Tibial nerve (tissue), 4 donors: Measurements from ENCODE around the gene SNAPC2. TPM values are rescaled to one million over a fixed set of nuclear protein-coding genes. Genes with fewer than 3 reads are reported as not detected.

Experiments
- DNase-seq, 2 donors: peaks; one replicate each; pipeline ENCODE4 v3.0.0-alpha.2; 2019; ENCODE audit warnings: low spot score in 2 of 2
- H3K27ac ChIP-seq, 4 donors: fragments of 200-600 bp; sonication (generic) in 3 of 4; one replicate each; pipeline ENCODE4 v1.5.1; 2017 to 2019; ENCODE audit warnings: mild to moderate bottlenecking in 1 of 4
- H3K27me3 ChIP-seq, 2 donors: fragments of 200-600 bp; sonication (generic) in 1 of 2; one replicate each; pipeline versions ENCODE4 v1.5.1 to v1.6.0; 2017 to 2019
- H3K36me3 ChIP-seq, 3 donors: fragments of 200-600 bp; sonication (generic); one replicate each; pipeline ENCODE4 v1.5.1; 2018 to 2019
- H3K4me1 ChIP-seq, 4 donors: fragments of 200-600 bp; sonication (generic) in 3 of 4; one replicate each; pipeline ENCODE4 v1.5.1; 2017 to 2019
- H3K4me3 ChIP-seq, 4 donors: fragments of 200-600 bp; sonication (generic) in 3 of 4; one replicate each; pipeline ENCODE4 v1.5.1; 2017 to 2019; ENCODE audit warnings: mild to moderate bottlenecking in 1 of 4, moderate library complexity in 1 of 4
- H3K9me3 ChIP-seq, 4 donors: fragments of 200-600 bp; sonication (generic) in 3 of 4; one replicate each; pipeline ENCODE4 v1.5.1; 2017 to 2019
- CTCF ChIP-seq, 5 experiments: fragments of 200-600 bp in 3 of 5; fragments of 450-650 bp in 2 of 5; sonication (generic) in 3 of 5; IDR thresholded peaks; one replicate each; pipeline ENCODE4 v1.5.1; 2016 to 2019; ENCODE audit warnings: antibody characterized with exemption in 5 of 5, mild to moderate bottlenecking in 3 of 5, moderate library complexity in 2 of 5
- EP300 ChIP-seq, 2 donors: sonication (generic); formaldehyde crosslinking; IDR thresholded peaks; one replicate each; pipeline ENCODE4 v1.6.1; 2017; ENCODE audit warnings: antibody characterized with exemption in 2 of 2, mild to moderate bottlenecking in 1 of 2
- POLR2A ChIP-seq, 2 donors: fragments of 450-650 bp; IDR thresholded peaks; one replicate each; pipeline ENCODE4 v1.6.1; 2017; ENCODE audit warnings: antibody characterized with exemption in 2 of 2, mild to moderate bottlenecking in 2 of 2, moderate library complexity in 2 of 2
- WGBS, 2 donors: methylation state at CpG; one replicate each; pipeline ENCODE4 v1.1.5; 2018; 5-methylcytosine and 5-hydroxymethylcytosine counted together
- total RNA-seq, 4 donors: library from RNA; depleted of rRNA; stranded (reverse); fragments of >200 nt; gene quantifications; one replicate each; pipeline ENCODE4 v1.1.0, GENCODE V29; 2016

The SNAPC2 gene
- total RNA-seq, 4 donors from 2014 or later, result 11.6 to 26.4 (median 16.1) TPM

- Histone ChIP-seq H3K4me3 (no peak overlapping the region), H3K27ac (no peak overlapping the region), H3K9me3 (no peaks in the 10 kb centered on the region), H3K27me3 (peaks cover 0 to 8% of the 10 kb centered on the region in 2 donors), H3K36me3 (peaks cover 0 to 34% (median 0%) of the 10 kb centered on the region in 3 donors), H3K4me1 (peaks cover 0 to 84% (median 26%) of the 10 kb centered on the region in 4 donors)
- 66 to 72% methylated on average over 19 to 30 of the region's 31 CpGs for WGBS, 2 donors
- TF ChIP-seq CTCF (IDR thresholded peaks at IDR 0.05) (no peak), POLR2A (IDR thresholded peaks at IDR 0.05) (no peak), EP300 (IDR thresholded peaks at IDR 0.05) (no peak)
- DNase-seq, result no peak
These were observed 3.4 kb downstream of the SNAPC2 start for GRCh38 chr19:7923295-7924191.

- H3K4me1 ChIP-seq, result peaks cover 0 to 82% (median 28%) of the 10 kb centered on the region in 4 donors
- H3K9me3 ChIP-seq, result no peaks in the 10 kb centered on the region
- H3K27me3 ChIP-seq, result peaks cover 0 to 1% of the 10 kb centered on the region in 2 donors
- TF ChIP-seq CTCF (IDR thresholded peaks at IDR 0.05), result no peak
- TF ChIP-seq EP300 (IDR thresholded peaks at IDR 0.05), result no peak
- no peak for TF ChIP-seq POLR2A (IDR thresholded peaks at IDR 0.05)
- peaks cover 0 to 34% (median 0%) of the 10 kb centered on the region in 3 donors for H3K36me3 ChIP-seq
- DNase-seq, result no peak
- 68 to 71% methylated on average over 12 of the region's 12 CpGs for WGBS, 2 donors
- no peak overlapping the region for H3K27ac ChIP-seq
- no peak overlapping the region for H3K4me3 ChIP-seq
These were observed 4.1 kb downstream of the SNAPC2 start for GRCh38 chr19:7924241-7924640.

DNA sequence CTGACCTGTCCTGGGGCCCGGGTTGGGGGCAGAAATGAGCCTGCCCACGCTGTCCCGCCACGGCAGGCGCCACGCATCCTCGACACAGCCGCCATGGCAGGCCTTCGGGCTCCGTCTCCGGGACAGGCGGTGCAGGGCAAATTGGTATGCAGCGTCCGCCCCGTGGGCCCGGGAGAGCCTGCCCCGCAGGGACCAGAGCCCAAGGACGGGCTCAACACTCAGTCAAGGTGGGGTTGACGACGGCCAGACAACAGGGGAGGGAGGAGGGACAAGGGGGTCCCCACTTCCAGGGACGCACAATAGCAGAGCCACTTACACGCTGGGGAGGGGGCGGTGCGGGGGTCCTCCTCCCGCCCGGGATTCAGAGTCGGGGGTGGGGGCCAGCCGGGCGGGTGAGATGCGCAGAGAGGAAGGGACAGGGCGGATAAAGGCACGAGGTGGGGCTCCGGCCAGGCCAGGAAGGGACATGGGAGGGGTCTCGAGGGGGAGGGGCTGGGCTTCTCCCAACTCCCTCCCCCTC is 4.6 kb downstream of the SNAPC2 start:
- Histone ChIP-seq H3K9me3 (no peaks in the 10 kb centered on the region), H3K27ac (no peak overlapping the region), H3K4me1 (peaks cover 0 to 82% (median 31%) of the 10 kb centered on the region in 4 donors), H3K27me3 (no peaks in the 10 kb centered on the region), H3K4me3 (peak overlapping the region in 2 of 4 donors; percentile 26 to 61), H3K36me3 (peaks cover 0 to 34% (median 0%) of the 10 kb centered on the region in 3 donors)
- DNase-seq, result no peak
- WGBS, 2 donors, result 17 to 41% methylated on average over 19 to 34 of the region's 34 CpGs
- no peak for TF ChIP-seq POLR2A (IDR thresholded peaks at IDR 0.05)
- TF ChIP-seq CTCF (IDR thresholded peaks at IDR 0.05), result no peak
- TF ChIP-seq EP300 (IDR thresholded peaks at IDR 0.05), result no peak

DNA sequence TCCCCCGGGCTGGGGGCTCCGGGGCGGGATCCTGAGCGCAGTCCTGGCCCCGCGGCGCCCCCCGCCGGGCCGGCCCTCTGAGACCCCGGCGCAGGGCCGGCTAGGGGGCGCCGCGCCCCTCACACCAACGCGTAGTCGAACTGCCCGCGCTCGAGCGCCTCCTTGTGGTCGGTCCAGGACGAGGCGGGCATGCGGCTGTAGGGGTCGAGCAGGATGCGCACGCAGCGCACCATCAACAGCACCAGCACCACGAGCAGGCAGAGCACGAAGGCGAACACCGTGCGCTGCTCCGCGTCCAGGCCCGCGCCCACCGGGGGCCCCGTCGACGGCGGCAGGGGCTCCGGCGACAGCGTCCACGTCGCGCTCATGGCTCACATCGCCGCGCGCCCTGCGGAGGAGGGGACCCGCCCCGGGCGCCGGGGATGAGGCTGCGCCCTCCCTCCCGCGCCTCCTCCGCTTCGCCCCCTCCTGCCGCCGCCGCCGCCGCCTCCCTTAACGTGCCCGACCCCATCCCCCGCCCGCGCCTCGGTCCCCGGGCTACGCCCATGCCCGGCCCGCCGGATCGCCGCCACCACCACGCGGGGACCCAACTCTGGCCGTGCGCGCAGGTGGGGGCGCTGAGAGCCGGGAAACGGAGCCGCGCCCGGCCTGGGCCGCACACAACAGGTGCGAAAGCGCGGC is 5.2 kb downstream of the SNAPC2 start:
- DNase-seq, result peak in 1 of 2 donors; percentile 59
- no peaks in the 10 kb centered on the region for H3K27me3 ChIP-seq
- H3K27ac ChIP-seq, result no peak overlapping the region
- TF ChIP-seq POLR2A (IDR thresholded peaks at IDR 0.05) (no peak), CTCF (IDR thresholded peaks at IDR 0.05) (peak; percentile 68 to 84 (median 81))
- H3K4me3 ChIP-seq, result peak overlapping the region in 3 of 4 donors; percentile 26 to 61 (median 35)
- 1 to 4% methylated on average over 5 to 33 of the region's 98 CpGs for WGBS, 2 donors
- H3K36me3 ChIP-seq, result peaks cover 0 to 38% (median 0%) of the 10 kb centered on the region in 3 donors
- H3K9me3 ChIP-seq, result no peaks in the 10 kb centered on the region
- H3K4me1 ChIP-seq, result peaks cover 0 to 82% (median 32%) of the 10 kb centered on the region in 4 donors
